Thoracic aorta (tissue), 2 donors: ENCODE measurements around the gene DNM3. TPM values are rescaled to one million over a fixed set of nuclear protein-coding genes. Genes with fewer than 3 reads are reported as not detected.

Experiments used
- ATAC-seq: fragments of 150-250 bp; one replicate; pipeline ENCODE4 v1.8.0; 2017; ENCODE audit warnings: low read depth; ENCODE audit not compliant: insufficient number of reproducible peaks, low FRiP score
- DNase-seq: peaks from one replicate; pipeline ENCODE4 v3.0.0-alpha.2; 2020; ENCODE audit warnings: low spot score
- H3K27ac ChIP-seq, 2 donors: fragments of 200-600 bp; sonication (generic); 1 replicate in 1 of 2; 2 replicates in 1 of 2; pipeline ENCODE4 v1.5.1; 2016; ENCODE audit warnings: mild to moderate bottlenecking in 2 of 2, moderate library complexity in 2 of 2
- H3K27me3 ChIP-seq: fragments of 200-600 bp; sonication (generic); replicated peaks from 2 replicates; pipeline ENCODE4 v1.6.0; 2016; ENCODE audit warnings: mild to moderate bottlenecking; ENCODE audit not compliant: insufficient read depth
- H3K36me3 ChIP-seq: fragments of 200-600 bp; sonication (generic); one replicate; pipeline ENCODE4 v1.5.1; 2016
- H3K4me1 ChIP-seq, 2 donors: fragments of 200-600 bp; sonication (generic); 1 replicate in 1 of 2; 2 replicates in 1 of 2; pipeline versions ENCODE4 v1.5.1 to v1.6.0; 2016; ENCODE audit warnings: low read depth in 2 of 2, mild to moderate bottlenecking in 1 of 2; ENCODE audit not compliant: control insufficient read depth in 1 of 2
- H3K4me3 ChIP-seq: fragments of 200-600 bp; sonication (generic); 2 replicates; pipeline ENCODE4 v1.5.1; 2016; ENCODE audit warnings: mild to moderate bottlenecking
- H3K9me3 ChIP-seq: fragments of 200-600 bp; sonication (generic); 2 replicates; pipeline ENCODE4 v1.5.1; 2016
- total RNA-seq, 2 donors: library from RNA; depleted of rRNA; stranded (reverse); fragments of >200 nt; gene quantifications; one replicate each; pipeline versions ENCODE4 v1.1.0 to v1.2.3, GENCODE V29; 2016
- TF ChIP-seq, protein P1 (sequence below): fragments of 200-600 bp; sonication (generic); IDR thresholded peaks from one replicate; pipeline ENCODE4 v1.5.1; 2019; ENCODE audit warnings: antibody characterized with exemption

Gene DNM3
- total RNA-seq: 1 to 10 TPM; 5.8 to 7.5 TPM

DNA sequence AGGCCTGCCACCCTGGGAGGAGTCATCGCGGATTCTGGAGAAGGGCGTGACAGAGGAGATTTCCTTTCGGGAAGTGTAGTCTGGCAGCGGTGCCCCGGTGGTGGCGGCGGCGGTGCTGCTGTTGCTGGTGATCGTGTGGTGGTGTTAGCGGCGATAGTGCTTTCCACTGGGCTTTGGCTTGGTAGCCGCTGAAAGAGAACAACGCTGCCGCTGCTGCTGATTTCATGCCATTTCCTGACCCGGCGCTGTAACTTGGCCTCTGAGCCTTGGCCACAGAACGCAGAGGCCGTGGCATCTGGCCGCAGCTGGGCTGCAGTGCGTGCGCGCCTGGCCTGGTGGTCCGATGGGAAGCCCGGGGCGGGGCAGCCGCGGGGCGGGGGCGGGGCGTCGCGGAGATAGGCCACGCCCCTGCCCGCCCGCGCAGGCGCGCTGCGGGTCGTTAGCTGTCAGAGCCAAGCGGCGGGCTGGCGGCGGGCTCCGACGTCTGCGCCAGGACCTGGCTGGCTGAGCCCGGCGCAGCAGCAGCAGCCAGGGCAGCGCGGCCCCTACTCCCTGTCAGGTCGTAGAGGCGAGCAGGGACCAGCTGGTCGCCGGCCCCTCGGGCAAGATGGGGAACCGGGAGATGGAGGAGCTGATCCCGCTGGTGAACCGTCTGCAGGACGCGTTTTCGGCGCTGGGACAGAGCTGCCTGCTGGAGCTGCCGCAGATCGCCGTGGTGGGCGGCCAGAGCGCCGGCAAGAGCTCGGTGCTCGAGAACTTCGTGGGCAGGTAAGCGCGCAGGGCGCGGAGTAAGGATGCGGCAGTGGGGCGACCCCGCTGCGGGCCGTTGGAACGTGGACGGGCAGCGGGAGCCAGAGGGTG is at the start of gene DNM3:
DNM3 (plus strand) TSS at position 449 of the 861 bp plus-strand sequence; CDS start at position 608, 159 bp downstream.
- peaks cover 0 to 11% of the 10 kb centered on the region in 2 donors for H3K4me1 ChIP-seq
- no peaks in the 10 kb centered on the region for H3K9me3 ChIP-seq
- H3K27me3 ChIP-seq: no peaks in the 10 kb centered on the region
- DNase-seq: peak; percentile 25
- ATAC-seq: peak; percentile 93
- H3K27ac ChIP-seq: peak within 1 kb of the TSS; percentile 64 to 75
- peak within 1 kb of the TSS; percentile 81 for H3K4me3 ChIP-seq
- TF ChIP-seq, protein P1, sequence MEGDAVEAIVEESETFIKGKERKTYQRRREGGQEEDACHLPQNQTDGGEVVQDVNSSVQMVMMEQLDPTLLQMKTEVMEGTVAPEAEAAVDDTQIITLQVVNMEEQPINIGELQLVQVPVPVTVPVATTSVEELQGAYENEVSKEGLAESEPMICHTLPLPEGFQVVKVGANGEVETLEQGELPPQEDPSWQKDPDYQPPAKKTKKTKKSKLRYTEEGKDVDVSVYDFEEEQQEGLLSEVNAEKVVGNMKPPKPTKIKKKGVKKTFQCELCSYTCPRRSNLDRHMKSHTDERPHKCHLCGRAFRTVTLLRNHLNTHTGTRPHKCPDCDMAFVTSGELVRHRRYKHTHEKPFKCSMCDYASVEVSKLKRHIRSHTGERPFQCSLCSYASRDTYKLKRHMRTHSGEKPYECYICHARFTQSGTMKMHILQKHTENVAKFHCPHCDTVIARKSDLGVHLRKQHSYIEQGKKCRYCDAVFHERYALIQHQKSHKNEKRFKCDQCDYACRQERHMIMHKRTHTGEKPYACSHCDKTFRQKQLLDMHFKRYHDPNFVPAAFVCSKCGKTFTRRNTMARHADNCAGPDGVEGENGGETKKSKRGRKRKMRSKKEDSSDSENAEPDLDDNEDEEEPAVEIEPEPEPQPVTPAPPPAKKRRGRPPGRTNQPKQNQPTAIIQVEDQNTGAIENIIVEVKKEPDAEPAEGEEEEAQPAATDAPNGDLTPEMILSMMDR: peak; percentile 5
- no peaks in the 10 kb centered on the region for H3K36me3 ChIP-seq

DNA sequence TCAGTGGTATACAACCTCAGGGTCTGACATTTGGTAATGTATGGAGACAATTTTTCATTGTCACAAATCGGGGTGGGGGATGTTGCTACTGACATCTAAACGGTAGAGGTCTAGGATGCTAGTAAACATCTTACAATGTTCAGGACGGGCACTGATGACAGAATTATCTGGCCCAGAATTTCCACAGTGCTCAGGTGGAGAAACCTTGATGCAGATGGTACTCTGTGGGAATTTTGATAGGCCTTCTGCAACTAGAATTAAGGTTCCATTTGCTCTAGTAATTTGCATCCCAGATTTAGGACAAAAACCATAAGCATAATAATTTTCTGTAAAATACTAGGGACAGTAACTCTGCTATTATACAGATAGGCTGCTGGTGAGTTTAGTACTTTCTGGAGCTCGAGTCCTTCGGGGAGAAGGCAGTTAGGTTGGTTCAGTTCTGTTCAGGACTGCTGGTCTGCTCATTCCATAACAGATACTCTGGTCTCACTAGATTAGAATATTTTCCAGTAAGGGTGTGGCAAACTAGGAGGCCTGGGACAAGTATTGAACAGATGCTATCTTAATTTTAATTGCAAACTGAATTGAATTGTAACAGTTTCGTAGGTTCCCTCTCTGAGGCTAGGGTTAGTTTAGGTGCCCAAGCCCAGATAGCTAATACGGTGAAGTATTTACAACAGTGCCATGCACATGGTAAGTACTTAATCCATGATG is 48.5 kb upstream of the DNM3 start:
- DNase-seq (no peak), ATAC-seq (no peak)
- Histone ChIP-seq H3K27ac (no peak overlapping the region), H3K27me3 (no peaks in the 10 kb centered on the region), H3K4me3 (no peak overlapping the region), H3K9me3 (no peaks in the 10 kb centered on the region), H3K36me3 (peaks cover 70% of the 10 kb centered on the region), H3K4me1 (peaks cover 0 to 6% of the 10 kb centered on the region in 2 donors)
- TF ChIP-seq, protein P1: no peak

DNA sequence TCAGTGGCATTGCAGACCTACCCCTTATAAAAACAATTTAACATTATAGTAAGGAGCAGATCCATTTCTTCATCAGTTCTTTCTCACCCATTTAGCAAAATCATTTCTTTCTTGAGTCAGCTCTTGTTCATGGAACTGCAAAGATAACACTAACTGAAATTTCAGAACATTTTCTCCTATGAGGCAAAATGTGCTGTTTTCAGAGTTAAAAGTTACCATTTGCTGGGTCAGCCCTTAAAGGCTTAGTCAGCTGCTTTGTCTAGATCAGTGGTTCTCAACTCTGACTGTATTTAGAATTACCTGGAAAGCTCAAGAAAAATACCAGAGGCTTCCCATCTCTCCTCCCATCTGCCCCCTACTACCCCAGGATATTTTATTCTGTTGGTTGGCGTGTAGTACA is 47.7 kb upstream of the DNM3 start:
- DNase-seq (no peak), ATAC-seq (no peak)
- Histone ChIP-seq H3K4me1 (peaks cover 0 to 4% of the 10 kb centered on the region in 2 donors), H3K27ac (no peak overlapping the region), H3K36me3 (peaks cover 64% of the 10 kb centered on the region), H3K9me3 (no peaks in the 10 kb centered on the region), H3K4me3 (no peak overlapping the region), H3K27me3 (no peaks in the 10 kb centered on the region)
- TF ChIP-seq, protein P1: no peak

DNA sequence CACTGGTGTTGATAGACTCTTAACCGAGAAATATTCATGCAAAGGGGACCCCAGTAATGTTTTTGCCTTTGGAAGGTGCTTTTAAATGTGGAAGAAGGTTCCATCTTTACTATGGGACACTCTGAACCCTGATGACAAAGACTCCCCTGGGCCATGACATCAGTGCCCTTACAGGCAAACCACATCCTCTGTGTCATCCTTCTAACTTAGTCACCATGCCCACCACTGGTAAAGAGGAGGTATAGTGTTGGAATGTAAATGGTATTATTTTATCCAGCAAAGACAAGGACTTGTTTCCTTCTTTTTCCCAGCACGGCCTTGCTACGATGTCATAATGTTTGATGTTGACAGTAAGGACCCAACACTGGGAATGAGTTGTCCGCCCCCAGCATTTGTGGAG is 47.2 kb upstream of the DNM3 start:
- ATAC-seq (no peak), DNase-seq (no peak)
- no peaks in the 10 kb centered on the region for H3K27me3 ChIP-seq
- peaks cover 60% of the 10 kb centered on the region for H3K36me3 ChIP-seq
- TF ChIP-seq, protein P1: no peak
- no peaks in the 10 kb centered on the region for H3K4me1 ChIP-seq
- H3K4me3 ChIP-seq: no peak overlapping the region
- no peaks in the 10 kb centered on the region for H3K9me3 ChIP-seq
- H3K27ac ChIP-seq: no peak overlapping the region

DNA sequence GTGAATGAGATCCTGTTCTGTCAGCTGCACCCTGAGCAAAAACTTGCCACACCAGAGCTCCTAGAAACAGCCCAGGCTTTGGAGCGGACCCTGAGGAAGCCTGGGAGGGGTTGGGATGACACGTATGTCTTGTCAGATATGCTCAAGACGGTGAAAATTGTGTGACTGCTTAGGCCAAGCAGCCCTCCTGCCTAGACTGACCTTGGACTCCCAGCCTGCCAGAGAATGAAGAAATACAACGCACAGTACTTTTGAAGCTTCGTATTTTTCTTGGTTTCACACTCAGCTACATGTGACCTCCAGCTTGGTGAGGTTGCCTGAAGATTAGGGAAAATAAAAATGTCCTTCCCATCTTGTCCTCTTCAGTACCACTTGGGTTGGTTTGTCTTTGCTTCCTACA is 44.7 kb upstream of the DNM3 start:
- no peak for DNase-seq
- no peaks in the 10 kb centered on the region for H3K9me3 ChIP-seq
- H3K36me3 ChIP-seq: peaks cover 37% of the 10 kb centered on the region
- TF ChIP-seq, protein P1: no peak
- H3K4me3 ChIP-seq: no peak overlapping the region
- no peaks in the 10 kb centered on the region for H3K27me3 ChIP-seq
- no peak for ATAC-seq
- no peaks in the 10 kb centered on the region for H3K4me1 ChIP-seq
- no peak overlapping the region for H3K27ac ChIP-seq
